ENCODE data around the gene TBC1D1. TPM values are rescaled to one million over a fixed set of nuclear protein-coding genes. Genes with fewer than 3 reads are reported as not detected.

The TBC1D1 gene
- polyA plus RNA-seq, 1 donor from 2014 or later, result 23.2 TPM

DNA sequence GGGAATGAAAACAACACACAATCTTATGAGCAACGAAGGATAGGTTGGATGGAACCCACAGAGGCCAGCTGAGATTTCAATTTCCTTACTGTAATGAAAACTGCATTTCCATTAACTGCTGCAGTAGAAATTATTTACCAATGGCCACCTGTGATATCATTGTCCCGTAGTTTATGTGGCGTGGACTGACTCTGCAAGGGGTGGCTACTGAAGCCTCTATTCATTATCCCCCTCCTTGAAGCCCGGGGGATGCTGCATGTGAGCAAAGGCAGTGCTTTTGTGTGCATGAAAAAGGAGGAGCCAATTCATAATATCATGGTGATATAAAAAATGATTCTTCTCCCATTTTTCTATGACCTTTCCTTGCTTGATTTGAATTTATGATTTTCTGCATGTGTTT, 277.1 kb downstream of the TBC1D1 start:
- Histone ChIP-seq H3F3A (ENCODE audit: insufficient read depth, low read length, poor library complexity, severe bottlenecking) (no peaks in the 10 kb centered on the region), H3K9me3 (ENCODE audit: low read length) (no peaks in the 10 kb centered on the region), H3K27me3 (ENCODE audit: insufficient read depth, low read depth, low read length) (no peaks in the 10 kb centered on the region), H3K9ac (ENCODE audit: low read length) (no peak overlapping the region), H3K9me2 (ENCODE audit: insufficient read depth, low read length) (no peaks in the 10 kb centered on the region), H3K27ac (ENCODE audit: low read length) (no peak overlapping the region), H3K4me3 (ENCODE audit: low read length) (no peak overlapping the region), H3K79me2 (replicated peaks; ENCODE audit: insufficient read depth, low read length) (no peaks in the 10 kb centered on the region), H4K20me1 (ENCODE audit: insufficient read depth) (no peaks in the 10 kb centered on the region), H3K36me3 (ENCODE audit: insufficient read depth, low read length) (no peaks in the 10 kb centered on the region), H2AFZ (ENCODE audit: low read depth, low read length) (peak overlapping the region; percentile 19), H3K4me2 (ENCODE audit: low read length) (no peak overlapping the region)
- TF ChIP-seq CTCF (IDR thresholded peaks at IDR 0.05; ENCODE audit: poor library complexity, severe bottlenecking) (no peak), EP300 (conservative IDR thresholded peaks at IDR 0.05; ENCODE audit: poor library complexity, severe bottlenecking) (no peak), RAD21 (conservative IDR thresholded peaks at IDR 0.05) (no peak), POLR2AphosphoS5 (IDR thresholded peaks at IDR 0.05) (no peak)

DNA sequence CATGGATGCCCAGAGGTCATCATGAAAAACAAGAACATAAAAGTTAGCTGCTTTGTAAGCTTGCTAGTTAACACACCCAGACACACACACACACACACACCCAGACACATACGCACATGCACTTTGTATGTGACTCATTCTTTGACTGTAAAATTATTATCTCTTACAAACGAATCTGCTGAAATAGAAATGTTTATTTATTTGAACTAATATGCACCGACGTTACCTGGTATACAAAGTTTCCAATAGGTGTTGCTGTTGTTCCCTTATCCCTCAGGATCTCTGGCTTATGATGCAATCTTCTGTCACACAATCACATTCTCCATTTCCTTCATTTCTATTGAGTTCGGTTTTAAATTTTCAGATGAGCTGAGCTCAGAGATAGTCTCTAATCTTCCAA, 278.6 kb downstream of the TBC1D1 start:
- H3K9ac ChIP-seq (ENCODE audit: low read length), result no peak overlapping the region
- H3K4me3 ChIP-seq (ENCODE audit: low read length), result no peak overlapping the region
- H3K36me3 ChIP-seq (ENCODE audit: insufficient read depth, low read length), result no peaks in the 10 kb centered on the region
- H3K4me2 ChIP-seq (ENCODE audit: low read length), result no peak overlapping the region
- H3K9me2 ChIP-seq (ENCODE audit: insufficient read depth, low read length), result no peaks in the 10 kb centered on the region
- TF ChIP-seq RAD21 (conservative IDR thresholded peaks at IDR 0.05) (no peak), EZH2 (IDR thresholded peaks at IDR 0.05; ENCODE audit: borderline replicate concordance, insufficient read depth, low read length, poor library complexity, severe bottlenecking) (no peak), POLR2AphosphoS5 (IDR thresholded peaks at IDR 0.05) (no peak), TAF1 (IDR thresholded peaks at IDR 0.05; ENCODE audit: low read depth) (no peak), CTCF (IDR thresholded peaks at IDR 0.05; ENCODE audit: poor library complexity, severe bottlenecking) (no peak), MXI1 (conservative IDR thresholded peaks at IDR 0.05; ENCODE audit: poor library complexity, severe bottlenecking) (no peak), SMC3 (conservative IDR thresholded peaks at IDR 0.05; ENCODE audit: poor library complexity) (no peak)
- H3K79me2 ChIP-seq (replicated peaks; ENCODE audit: insufficient read depth, low read length), result no peaks in the 10 kb centered on the region
- H3F3A ChIP-seq (ENCODE audit: insufficient read depth, low read length, poor library complexity, severe bottlenecking), result no peaks in the 10 kb centered on the region
- no peak overlapping the region for H3K27ac ChIP-seq (ENCODE audit: low read length)
- H3K9me3 ChIP-seq (ENCODE audit: low read length), result no peaks in the 10 kb centered on the region
- no peaks in the 10 kb centered on the region for H3K27me3 ChIP-seq (ENCODE audit: insufficient read depth, low read depth, low read length)
- H4K20me1 ChIP-seq (ENCODE audit: insufficient read depth), result no peaks in the 10 kb centered on the region
- no peak overlapping the region for H2AFZ ChIP-seq (ENCODE audit: low read depth, low read length)

GRCh38 chr4:38170338-38171169, 279.7 kb downstream of the TBC1D1 start:
- no peaks in the 10 kb centered on the region for H3F3A ChIP-seq (ENCODE audit: insufficient read depth, low read length, poor library complexity, severe bottlenecking)
- TF ChIP-seq RAD21 (conservative IDR thresholded peaks at IDR 0.05) (no peak), TAF1 (IDR thresholded peaks at IDR 0.05; ENCODE audit: low read depth) (no peak), CTCF (IDR thresholded peaks at IDR 0.05; ENCODE audit: poor library complexity, severe bottlenecking) (no peak), POLR2AphosphoS5 (IDR thresholded peaks at IDR 0.05) (no peak), EZH2 (IDR thresholded peaks at IDR 0.05; ENCODE audit: borderline replicate concordance, insufficient read depth, low read length, poor library complexity, severe bottlenecking) (no peak), SMC3 (conservative IDR thresholded peaks at IDR 0.05; ENCODE audit: poor library complexity) (no peak), MXI1 (conservative IDR thresholded peaks at IDR 0.05; ENCODE audit: poor library complexity, severe bottlenecking) (no peak), REST (IDR thresholded peaks at IDR 0.05; ENCODE audit: borderline replicate concordance) (no peak), EP300 (conservative IDR thresholded peaks at IDR 0.05; ENCODE audit: poor library complexity, severe bottlenecking) (no peak)
- no peaks in the 10 kb centered on the region for H4K20me1 ChIP-seq (ENCODE audit: insufficient read depth)
- H3K27me3 ChIP-seq (ENCODE audit: insufficient read depth, low read depth, low read length), result no peaks in the 10 kb centered on the region
- no peaks in the 10 kb centered on the region for H3K36me3 ChIP-seq (ENCODE audit: insufficient read depth, low read length)
- no peaks in the 10 kb centered on the region for H3K79me2 ChIP-seq (replicated peaks; ENCODE audit: insufficient read depth, low read length)
- no peaks in the 10 kb centered on the region for H3K9me3 ChIP-seq (ENCODE audit: low read length)
- no peak overlapping the region for H3K4me2 ChIP-seq (ENCODE audit: low read length)
- H3K27ac ChIP-seq (ENCODE audit: low read length), result no peak overlapping the region
- no peak overlapping the region for H3K9ac ChIP-seq (ENCODE audit: low read length)
- no peak overlapping the region for H2AFZ ChIP-seq (ENCODE audit: low read depth, low read length)
- H3K4me3 ChIP-seq (ENCODE audit: low read length), result no peak overlapping the region
- H3K9me2 ChIP-seq (ENCODE audit: insufficient read depth, low read length), result no peaks in the 10 kb centered on the region

All from neural cell (in vitro differentiated cells).